IMR-90 (cell line): Measurements from ENCODE around the gene SLC17A5. TPM values are rescaled to one million over a fixed set of nuclear protein-coding genes. Genes with fewer than 3 reads are reported as not detected.

Experiments
- ATAC-seq: fragments of 200-7000 bp; cut with Tn5 transposase; 2 replicates; pipeline ENCODE4 v1.9.1; 2020; ENCODE audit warnings: low read depth, mild to moderate bottlenecking, moderate library complexity
- BruUV-seq: library from RNA; stranded (reverse); fragments of 400-500 nt; replicated peaks from 2 replicates; lab custom pipeline; 2021; lab: Mats Ljungman, UMichigan
- CTCF ChIA-PET: fragments of 300-600 bp; formaldehyde crosslinking; extraction: SDS; loops from one replicate; lab custom pipeline; 2021; ENCODE audit warnings: antibody characterized with exemption; lab: Yijun Ruan, JAX
- POLR2A ChIA-PET: fragments of 300-600 bp; sonication (Branson Sonifier 250); formaldehyde crosslinking; loops from one replicate; lab custom pipeline; 2022; ENCODE audit warnings: antibody characterized with exemption; ENCODE audit not compliant: unreplicated experiment; lab: Charles Lee
- DNase-seq: peaks from one replicate; pipeline ENCODE4 v3.0.0; 2013
- H2AFZ ChIP-seq: replicated peaks from 2 replicates; pipeline ENCODE3; 2013; ENCODE audit warnings: low read length, mild to moderate bottlenecking; ENCODE audit not compliant: poor library complexity
- H2AK5ac ChIP-seq: 2 replicates; pipeline ENCODE4 v1.6.1; 2013; ENCODE audit warnings: low read depth, low read length, inconsistent platforms
- H2AK9ac ChIP-seq: replicated peaks from 2 replicates; pipeline ENCODE3; 2013; ENCODE audit warnings: mild to moderate bottlenecking, low read depth, low read length, moderate library complexity; ENCODE audit not compliant: poor library complexity
- H2BK120ac ChIP-seq: 2 replicates; pipeline ENCODE4 v1.6.1; 2013; ENCODE audit warnings: low read depth, low read length, inconsistent platforms
- H2BK15ac ChIP-seq: 3 replicates; pipeline ENCODE4 v1.6.1; 2013; ENCODE audit warnings: low read depth, low read length, inconsistent platforms
- H2BK20ac ChIP-seq: 2 replicates; pipeline ENCODE4 v1.6.1; 2013; ENCODE audit warnings: low read depth, mild to moderate bottlenecking, inconsistent platforms, low read length, moderate library complexity
- H2BK5ac ChIP-seq: 2 replicates; pipeline ENCODE4 v1.6.1; 2013; ENCODE audit warnings: mild to moderate bottlenecking, low read depth, low read length, inconsistent platforms; ENCODE audit not compliant: poor library complexity, severe bottlenecking
- H3K14ac ChIP-seq: replicated peaks from 2 replicates; pipeline ENCODE4 v1.6.1; 2013; ENCODE audit warnings: low read depth, low read length, inconsistent platforms
- H3K18ac ChIP-seq: 2 replicates; pipeline ENCODE4 v1.6.1; 2013; ENCODE audit warnings: low read depth, low read length, control low read depth
- H3K23ac ChIP-seq: 2 replicates; pipeline ENCODE4 v1.6.1; 2013; ENCODE audit warnings: low read depth, low read length, inconsistent platforms
- H3K27ac ChIP-seq: 2 replicates; pipeline ENCODE4 v1.5.1; 2013; ENCODE audit warnings: mild to moderate bottlenecking, control low read depth, low read length; ENCODE audit not compliant: insufficient read depth
- H3K27me3 ChIP-seq: 2 replicates; pipeline ENCODE4 v1.6.1; 2013; ENCODE audit warnings: low read length; ENCODE audit not compliant: control insufficient read depth, insufficient read depth
- H3K36me3 ChIP-seq: 2 replicates; pipeline ENCODE4 v1.6.1; 2013; ENCODE audit warnings: low read length, mixed read lengths; ENCODE audit not compliant: control insufficient read depth, insufficient read depth
- H3K4ac ChIP-seq: 2 replicates; pipeline ENCODE4 v1.6.1; 2013; ENCODE audit warnings: low read depth, low read length, inconsistent platforms
- H3K4me1 ChIP-seq: 2 replicates; pipeline ENCODE4 v1.6.1; 2013; ENCODE audit warnings: low read length, mixed read lengths; ENCODE audit not compliant: control insufficient read depth, insufficient read depth
- H3K4me2 ChIP-seq: 2 replicates; pipeline ENCODE4 v1.6.1; 2013; ENCODE audit warnings: low read depth, mild to moderate bottlenecking, control low read depth, low read length, moderate library complexity
- H3K4me3 ChIP-seq: 2 replicates; pipeline ENCODE4 v1.5.1; 2013; ENCODE audit warnings: low read depth, mild to moderate bottlenecking, control low read depth, low read length, moderate library complexity; ENCODE audit not compliant: insufficient read depth
- H3K56ac ChIP-seq: 2 replicates; pipeline ENCODE4 v1.6.1; 2013; ENCODE audit warnings: low read length, inconsistent platforms; ENCODE audit not compliant: insufficient read depth; ENCODE audit errors: extremely low read depth
- H3K79me1 ChIP-seq, 2 experiments: 2 replicates each; pipeline ENCODE4 v1.6.1; 2013; ENCODE audit warnings: low read length in 2 of 2, inconsistent platforms in 1 of 2, low read depth in 1 of 2
- H3K9ac ChIP-seq: 2 replicates; pipeline ENCODE4 v1.6.1; 2013; ENCODE audit warnings: low read depth, low read length, control low read depth
- H3K9me1 ChIP-seq: 2 replicates; pipeline ENCODE4 v1.6.1; 2013; ENCODE audit warnings: low read length, inconsistent platforms; ENCODE audit not compliant: insufficient read depth
- H3K9me3 ChIP-seq: 2 replicates; pipeline ENCODE4 v1.6.1; 2013; ENCODE audit warnings: low read length; ENCODE audit not compliant: control insufficient read depth, insufficient read depth
- H4K20me1 ChIP-seq: 2 replicates; pipeline ENCODE4 v1.6.1; 2013; ENCODE audit warnings: low read length, inconsistent platforms; ENCODE audit not compliant: insufficient read depth
- H4K5ac ChIP-seq: 2 replicates; pipeline ENCODE4 v1.6.1; 2013; ENCODE audit warnings: mild to moderate bottlenecking, low read depth, low read length, control low read depth
- H4K8ac ChIP-seq, 2 experiments: 2 replicates each; pipeline ENCODE4 v1.6.1; 2013; ENCODE audit warnings: low read depth in 2 of 2, low read length in 2 of 2, control low read depth in 1 of 2, inconsistent platforms in 1 of 2
- H4K91ac ChIP-seq: 2 replicates; pipeline ENCODE4 v1.6.1; 2013; ENCODE audit warnings: low read depth, low read length, inconsistent platforms; ENCODE audit not compliant: insufficient read depth
- MAZ ChIP-seq: IDR thresholded peaks from 2 replicates; pipeline ENCODE4 v1.6.1; 2012; ENCODE audit warnings: low read depth, mild to moderate bottlenecking, low read length, improper control_type of control experiment, moderate library complexity, borderline replicate concordance
- SMC3 ChIP-seq: fragments of 150-350 bp; IDR thresholded peaks from 2 replicates; pipeline ENCODE4 v1.6.1; 2016; ENCODE audit warnings: low read depth, mild to moderate bottlenecking, antibody characterized with exemption, low read length, moderate library complexity
- WGBS, 2 experiments: methylation state at CpG; one replicate each; pipeline versions ENCODE4 v1.1.5 to v1.1.7; 2013; ENCODE audit warnings: missing lambda C conversion rate in 2 of 2; ENCODE audit not compliant: insufficient read length in 1 of 2; ENCODE audit errors: extremely low coverage in 2 of 2; 5-methylcytosine and 5-hydroxymethylcytosine counted together
- dilution Hi-C: fragments of 300-500 bp; cut with HindIII; formaldehyde crosslinking; loops from one replicate; pipeline ENCODE4 v1.14.3; 2018; ENCODE audit warnings: low sequenced_read_pairs; ENCODE audit not compliant: unreplicated experiment
- in situ Hi-C: fragments of 300-500 bp; cut with MboI; formaldehyde crosslinking; loops from 3 replicates; pipeline ENCODE4 v1.14.3; 2019; ENCODE audit warnings: low sequenced_read_pairs, inconsistent platforms, mixed read lengths
- intact Hi-C: fragments of 100-400 bp; cut with micrococcal nuclease; formaldehyde crosslinking; loops from 2 replicates; pipeline ENCODE4 v1.10.0; 2022
- polyA plus RNA-seq, 3 experiments: library from polyadenylated mRNA; depleted of rRNA; stranded (reverse); fragments of >200 nt; gene quantifications; 2 replicates each; pipeline ENCODE4 v1.2.3, GENCODE V29; 2012; ENCODE audit warnings: low replicate concordance in 1 of 3
- total RNA-seq: library from RNA; depleted of rRNA; stranded (reverse); fragments of >200 nt; gene quantifications from 2 replicates; pipeline ENCODE4 v1.2.3, GENCODE V29; 2012

The SLC17A5 gene
- total and polyA plus RNA-seq, 2 of the 4 experiments (the other 2 are of a cell fraction): 20.8 to 27.2 TPM

DNA sequence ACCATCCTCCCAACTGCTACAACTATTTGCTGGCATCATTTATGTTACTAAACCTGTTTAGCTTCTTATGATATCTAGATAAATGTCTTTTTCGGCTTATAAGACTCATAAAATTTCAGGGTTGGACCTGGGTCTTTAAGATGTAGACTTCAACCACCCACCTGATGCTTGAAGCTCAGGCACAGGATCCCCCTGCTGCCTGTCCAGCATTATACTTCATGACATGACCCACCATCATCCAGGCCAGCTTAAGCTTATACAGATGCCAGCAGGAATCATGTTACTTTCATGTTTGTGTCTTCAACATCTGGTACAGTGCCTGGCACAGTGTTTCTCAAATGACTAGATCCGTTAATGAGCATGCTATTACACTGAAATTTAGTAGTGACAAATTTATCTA lies 47.4 kb downstream of the SLC17A5 start:
- no peak overlapping the region for H4K91ac ChIP-seq
- H3K56ac ChIP-seq: no peak overlapping the region
- CTCF ChIA-PET: no interaction called here
- H3K4me1 ChIP-seq: no peaks in the 10 kb centered on the region; the same call in 1 of the 2 replicates
- no peak overlapping the region for H2AK5ac ChIP-seq
- POLR2A ChIA-PET: no interaction called here
- no peaks in the 10 kb centered on the region for H3K9me1 ChIP-seq
- dilution Hi-C loops (loop anchor here (10.0 kb wide), 1 partner anchor 112 kb away; no protein-coding TSS in a partner anchor), in situ Hi-C loops (loop anchor here (25.0 kb wide), 1 partner anchor 319 kb away; no protein-coding TSS in a partner anchor), intact Hi-C loops (no loop called here)
- ATAC-seq (no peak), DNase-seq (no peak)
- H3K4me3 ChIP-seq: no peak overlapping the region
- H3K9ac ChIP-seq: no peak overlapping the region
- no peak overlapping the region for H3K4me2 ChIP-seq
- no peak overlapping the region for H3K4ac ChIP-seq
- no peak overlapping the region for H3K23ac ChIP-seq
- H3K36me3 ChIP-seq: peaks cover 10% of the 10 kb centered on the region
- H2BK120ac ChIP-seq: no peak overlapping the region
- H4K5ac ChIP-seq: no peak overlapping the region
- no peaks in the 10 kb centered on the region for H3K9me3 ChIP-seq
- H2BK5ac ChIP-seq: no peak overlapping the region
- H3K27ac ChIP-seq: no peak overlapping the region
- H4K20me1 ChIP-seq: no peaks in the 10 kb centered on the region
- H3K27me3 ChIP-seq: no peaks in the 10 kb centered on the region
- H3K14ac ChIP-seq: no peak overlapping the region
- peaks cover 0 to 5% of the 10 kb centered on the region in 2 experiments; a peak in 1 of 4 replicates for H3K79me1 ChIP-seq
- BruUV-seq: no TSS peak
- no peak overlapping the region for H4K8ac ChIP-seq
- WGBS, 2 experiments: no CpG with 5 or more reads among the region's 2 CpGs
- no peak overlapping the region for H2BK20ac ChIP-seq
- H2AFZ ChIP-seq: no peak overlapping the region
- H3K18ac ChIP-seq: no peak overlapping the region
- H2AK9ac ChIP-seq: no peak overlapping the region
- TF ChIP-seq MAZ (no peak), SMC3 (no peak)
- no peak overlapping the region for H2BK15ac ChIP-seq
